Measurements from ENCODE around the gene LTB.

- TF ChIP-seq POLR2A (IDR thresholded peaks at IDR 0.05): no peak
- no peak for TF ChIP-seq CTCF (IDR thresholded peaks at IDR 0.05)
- TF ChIP-seq EP300 (IDR thresholded peaks at IDR 0.05): no peak
- TF ChIP-seq POLR2AphosphoS5 (IDR thresholded peaks at IDR 0.05): no peak
Observed at GRCh38 chr6:31582230-31582643, at the start of gene LTB.
